ENCODE measurements around the gene FTCD. TPM values are rescaled to one million over a fixed set of nuclear protein-coding genes. Genes with fewer than 3 reads are reported as not detected.
A peak's percentile ranks its signal among the peaks of the same experiment; 100 is the strongest.

The FTCD gene
- total and polyA plus RNA-seq, 9 of the 15 experiments (the other 6 are each of a cell fraction or from before 2014, with no cell fraction given) = 0.11 to 1.6 (median 0.67) TPM; not detected in 5

GRCh38 chr21:46183910-46184624 lies 28.7 kb upstream of the FTCD start, which contains the start of gene SPATC1L (continued):
- TF ChIP-seq ZNF277 (CRISPR knock-in tag; IDR thresholded peaks at IDR 0.05; ENCODE audit: borderline replicate concordance) (no peak), CREM (IDR thresholded peaks at IDR 0.05; ENCODE audit: low read depth) (peak; percentile 2), KDM4B (IDR thresholded peaks at IDR 0.05; ENCODE audit: borderline replicate concordance in 2 of 2, low read depth in 1 of 2) (0 out of 4 replicates have a peak, but pooled peaks of 1 of the 2 experiments have one; percentile 9), CLOCK (CRISPR knock-in tag; IDR thresholded peaks at IDR 0.05; ENCODE audit: borderline replicate concordance) (no peak), FOXP4 (CRISPR knock-in tag; IDR thresholded peaks at IDR 0.05; ENCODE audit: borderline replicate concordance) (no peak), TBP (optimal IDR thresholded peaks at IDR 0.05; ENCODE audit: low read depth, low read length) (peak; percentile 41), E2F5 (CRISPR knock-in tag; IDR thresholded peaks at IDR 0.05) (no peak), ATF2 (CRISPR knock-in tag; IDR thresholded peaks at IDR 0.05) (no peak), POLR2G (IDR thresholded peaks at IDR 0.05; ENCODE audit: low read depth, low read length) (peak; percentile 43; the same call in 1 of the 2 replicates), CEBPG (CRISPR knock-in tag; IDR thresholded peaks at IDR 0.05) (no peak), CEBPG (tag; conservative IDR thresholded peaks at IDR 0.05 in 1 of 2, IDR thresholded peaks at IDR 0.05 in 1 of 2) (no peak), ZC3H8 (IDR thresholded peaks at IDR 0.05) (no peak), ZSCAN29 (IDR thresholded peaks at IDR 0.05) (no peak)
